ENCODE measurements around the gene PLA2G4D. TPM values are rescaled to one million over a fixed set of nuclear protein-coding genes. Genes with fewer than 3 reads are reported as not detected.

The PLA2G4D gene
- polyA plus RNA-seq, 2 of the 4 experiments (the other 2 are of a cell fraction): not detected

GRCh38 chr15:42046597-42046996 is 47.8 kb downstream of the PLA2G4D start (continued):
- TF ChIP-seq, protein P1, sequence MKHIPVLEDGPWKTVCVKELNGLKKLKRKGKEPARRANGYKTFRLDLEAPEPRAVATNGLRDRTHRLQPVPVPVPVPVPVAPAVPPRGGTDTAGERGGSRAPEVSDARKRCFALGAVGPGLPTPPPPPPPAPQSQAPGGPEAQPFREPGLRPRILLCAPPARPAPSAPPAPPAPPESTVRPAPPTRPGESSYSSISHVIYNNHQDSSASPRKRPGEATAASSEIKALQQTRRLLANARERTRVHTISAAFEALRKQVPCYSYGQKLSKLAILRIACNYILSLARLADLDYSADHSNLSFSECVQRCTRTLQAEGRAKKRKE (CRISPR knock-in tag; IDR thresholded peaks at IDR 0.05; ENCODE audit: low read depth): no peak
- TF ChIP-seq KDM5A (IDR thresholded peaks at IDR 0.05): no peak

DNA sequence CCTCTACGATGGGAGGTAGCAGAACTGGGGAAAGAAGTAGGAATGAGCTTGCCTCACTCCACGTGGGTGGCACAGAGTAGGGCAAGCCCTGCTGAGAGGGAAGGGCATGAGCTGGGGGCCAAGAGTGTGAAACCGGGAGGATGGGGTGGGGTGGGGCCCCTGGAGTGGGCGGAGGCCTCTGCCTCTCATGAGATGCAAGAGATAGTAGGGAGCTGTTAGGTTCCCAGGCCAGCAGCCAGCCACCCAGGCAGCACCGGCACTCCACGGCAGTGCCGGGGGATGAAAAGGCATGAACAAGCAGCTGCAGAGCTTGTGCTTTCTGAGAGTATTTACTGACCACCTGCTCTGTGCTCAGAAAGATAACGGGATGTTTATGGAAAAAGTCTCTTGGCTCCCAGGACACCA is 49.1 kb downstream of the PLA2G4D start:
- DNase-seq (ENCODE audit: low read depth in 1 of 2, low spot score in 1 of 2) (no peak), ATAC-seq (no peak), FAIRE-seq (no peak)
- TF ChIP-seq TP53 (CRISPR knock-in tag; IDR thresholded peaks at IDR 0.05) (no peak), ZC3H11A (IDR thresholded peaks at IDR 0.05) (no peak), NR3C1 (IDR thresholded peaks at IDR 0.05) (no peak), MAZ (IDR thresholded peaks at IDR 0.05; ENCODE audit: borderline replicate concordance, low read depth, low read length) (no peak), HOXA7 (CRISPR knock-in tag; IDR thresholded peaks at IDR 0.05) (no peak), RNF2 (IDR thresholded peaks at IDR 0.05; ENCODE audit: borderline replicate concordance, low read depth) (no peak), HDAC2 (IDR thresholded peaks at IDR 0.05) (no peak), RFX5 (IDR thresholded peaks at IDR 0.05) (no peak), E2F6 (IDR thresholded peaks at IDR 0.05; ENCODE audit: borderline replicate concordance, low read depth) (no peak)
- TF ChIP-seq, protein P2, sequence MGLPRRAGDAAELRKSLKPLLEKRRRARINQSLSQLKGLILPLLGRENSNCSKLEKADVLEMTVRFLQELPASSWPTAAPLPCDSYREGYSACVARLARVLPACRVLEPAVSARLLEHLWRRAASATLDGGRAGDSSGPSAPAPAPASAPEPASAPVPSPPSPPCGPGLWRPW (IDR thresholded peaks at IDR 0.05): no peak
- TF ChIP-seq, protein P3, sequence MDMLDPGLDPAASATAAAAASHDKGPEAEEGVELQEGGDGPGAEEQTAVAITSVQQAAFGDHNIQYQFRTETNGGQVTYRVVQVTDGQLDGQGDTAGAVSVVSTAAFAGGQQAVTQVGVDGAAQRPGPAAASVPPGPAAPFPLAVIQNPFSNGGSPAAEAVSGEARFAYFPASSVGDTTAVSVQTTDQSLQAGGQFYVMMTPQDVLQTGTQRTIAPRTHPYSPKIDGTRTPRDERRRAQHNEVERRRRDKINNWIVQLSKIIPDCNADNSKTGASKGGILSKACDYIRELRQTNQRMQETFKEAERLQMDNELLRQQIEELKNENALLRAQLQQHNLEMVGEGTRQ (IDR thresholded peaks at IDR 0.05): no peak
- ChIA-PET POLR2A (no interaction called here), CTCF (interaction anchor here (0.5 to 3.0 kb wide), 4 partner anchors 12 to 234 kb away, joined by 3 to 15 read pairs (median 8); no protein-coding TSS in a partner anchor)
- 78% methylated on average over 6 of the region's 8 CpGs for WGBS (ENCODE audit: missing lambda C conversion rate)
- H3K4me2 ChIP-seq: 0 out of 3 replicates have a peak overlapping the region, but pooled peaks have one; percentile 62
- no peaks in the 10 kb centered on the region for H3K9me3 ChIP-seq
- H3K4me3 ChIP-seq: no peak overlapping the region
- H3K4me1 ChIP-seq: peaks cover 29% of the 10 kb centered on the region
- H3K27ac ChIP-seq: peak overlapping the region; percentile 47 to 70; a peak in 5 of 6 replicates

- POLR2A ChIA-PET: no interaction called here
- CTCF ChIA-PET: interaction anchor here (0.8 to 2.4 kb wide), 5 partner anchors 9 to 53 kb away, joined by 3 to 6 read pairs (median 5); no protein-coding TSS in a partner anchor
- TF ChIP-seq NPAS2 (CRISPR knock-in tag; IDR thresholded peaks at IDR 0.05; ENCODE audit: borderline replicate concordance): no peak
- TF ChIP-seq, protein P4, sequence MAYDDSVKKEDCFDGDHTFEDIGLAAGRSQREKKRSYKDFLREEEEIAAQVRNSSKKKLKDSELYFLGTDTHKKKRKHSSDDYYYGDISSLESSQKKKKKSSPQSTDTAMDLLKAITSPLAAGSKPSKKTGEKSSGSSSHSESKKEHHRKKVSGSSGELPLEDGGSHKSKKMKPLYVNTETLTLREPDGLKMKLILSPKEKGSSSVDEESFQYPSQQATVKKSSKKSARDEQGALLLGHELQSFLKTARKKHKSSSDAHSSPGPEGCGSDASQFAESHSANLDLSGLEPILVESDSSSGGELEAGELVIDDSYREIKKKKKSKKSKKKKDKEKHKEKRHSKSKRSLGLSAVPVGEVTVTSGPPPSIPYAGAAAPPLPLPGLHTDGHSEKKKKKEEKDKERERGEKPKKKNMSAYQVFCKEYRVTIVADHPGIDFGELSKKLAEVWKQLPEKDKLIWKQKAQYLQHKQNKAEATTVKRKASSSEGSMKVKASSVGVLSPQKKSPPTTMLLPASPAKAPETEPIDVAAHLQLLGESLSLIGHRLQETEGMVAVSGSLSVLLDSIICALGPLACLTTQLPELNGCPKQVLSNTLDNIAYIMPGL (CRISPR knock-in tag; IDR thresholded peaks at IDR 0.05; ENCODE audit: borderline replicate concordance): no peak
- TF ChIP-seq KDM1A (IDR thresholded peaks at IDR 0.05; ENCODE audit: low read depth): no peak
Observed at GRCh38 chr15:42042602-42043400, 51.6 kb downstream of the PLA2G4D start.

More at GRCh38 chr15:42042602-42043400, 51.6 kb downstream of the PLA2G4D start:
- H3K27ac ChIP-seq: no peak overlapping the region
- WGBS (ENCODE audit: missing lambda C conversion rate): 82% methylated on average over 3 of the region's 5 CpGs
- no peak for FAIRE-seq
- H3K4me3 ChIP-seq: no peak overlapping the region
- DNase-seq (ENCODE audit: low read depth in 1 of 2, low spot score in 1 of 2): no peak
- H3K9me3 ChIP-seq: no peaks in the 10 kb centered on the region
- ATAC-seq: no peak
- peaks cover 29% of the 10 kb centered on the region for H3K4me1 ChIP-seq
- no peak overlapping the region for H3K4me2 ChIP-seq

All from A549 (cell line).